Tibial nerve (tissue), 4 donors: ENCODE results near the gene FLCN. TPM values are rescaled to one million over a fixed set of nuclear protein-coding genes. Genes with fewer than 3 reads are reported as not detected.

ENCODE experiments used
- DNase-seq, 2 donors: peaks; one replicate each; pipeline ENCODE4 v3.0.0-alpha.2; 2019; ENCODE audit warnings: low spot score in 2 of 2
- H3K27ac ChIP-seq, 4 donors: fragments of 200-600 bp; sonication (generic) in 3 of 4; one replicate each; pipeline ENCODE4 v1.5.1; 2017 to 2019; ENCODE audit warnings: mild to moderate bottlenecking in 1 of 4
- H3K27me3 ChIP-seq, 2 donors: fragments of 200-600 bp; sonication (generic) in 1 of 2; one replicate each; pipeline versions ENCODE4 v1.5.1 to v1.6.0; 2017 to 2019
- H3K36me3 ChIP-seq, 3 donors: fragments of 200-600 bp; sonication (generic); one replicate each; pipeline ENCODE4 v1.5.1; 2018 to 2019
- H3K4me1 ChIP-seq, 4 donors: fragments of 200-600 bp; sonication (generic) in 3 of 4; one replicate each; pipeline ENCODE4 v1.5.1; 2017 to 2019
- H3K4me3 ChIP-seq, 4 donors: fragments of 200-600 bp; sonication (generic) in 3 of 4; one replicate each; pipeline ENCODE4 v1.5.1; 2017 to 2019; ENCODE audit warnings: mild to moderate bottlenecking in 1 of 4, moderate library complexity in 1 of 4
- H3K9me3 ChIP-seq, 4 donors: fragments of 200-600 bp; sonication (generic) in 3 of 4; one replicate each; pipeline ENCODE4 v1.5.1; 2017 to 2019
- CTCF ChIP-seq, 5 experiments: fragments of 200-600 bp in 3 of 5; fragments of 450-650 bp in 2 of 5; sonication (generic) in 3 of 5; IDR thresholded peaks; one replicate each; pipeline ENCODE4 v1.5.1; 2016 to 2019; ENCODE audit warnings: antibody characterized with exemption in 5 of 5, mild to moderate bottlenecking in 3 of 5, moderate library complexity in 2 of 5
- EP300 ChIP-seq, 2 donors: sonication (generic); formaldehyde crosslinking; IDR thresholded peaks; one replicate each; pipeline ENCODE4 v1.6.1; 2017; ENCODE audit warnings: antibody characterized with exemption in 2 of 2, mild to moderate bottlenecking in 1 of 2
- POLR2A ChIP-seq, 2 donors: fragments of 450-650 bp; IDR thresholded peaks; one replicate each; pipeline ENCODE4 v1.6.1; 2017; ENCODE audit warnings: antibody characterized with exemption in 2 of 2, mild to moderate bottlenecking in 2 of 2, moderate library complexity in 2 of 2
- WGBS, 2 donors: methylation state at CpG; one replicate each; pipeline ENCODE4 v1.1.5; 2018; 5-methylcytosine and 5-hydroxymethylcytosine counted together
- total RNA-seq, 4 donors: library from RNA; depleted of rRNA; stranded (reverse); fragments of >200 nt; gene quantifications; one replicate each; pipeline ENCODE4 v1.1.0, GENCODE V29; 2016

FLCN gene
- total RNA-seq, 4 donors from 2014 or later: 71.5 to 85.9 (median 76.6) TPM

DNA sequence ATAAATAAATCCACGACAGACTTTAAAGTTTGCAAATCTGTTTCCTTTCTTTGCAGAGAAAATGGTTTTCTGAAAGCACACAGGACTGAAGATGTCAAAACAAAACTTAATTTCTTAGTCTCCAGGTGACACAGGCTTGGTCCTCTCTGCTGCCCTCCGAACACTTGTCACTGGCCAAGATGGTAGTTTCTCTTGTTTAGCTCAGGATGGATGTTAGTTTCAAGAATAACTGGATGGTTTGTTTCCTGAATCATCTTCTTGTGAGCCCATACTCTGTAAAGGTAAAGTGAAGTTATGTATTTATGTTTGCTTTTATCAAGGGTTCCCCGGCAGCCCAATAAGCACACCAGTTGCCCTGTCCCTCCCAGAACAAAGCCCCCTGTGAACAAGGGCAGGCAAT lies 9.9 kb upstream of the FLCN start:
- Histone ChIP-seq H3K27ac (no peak overlapping the region), H3K36me3 (peaks cover 4 to 69% (median 14%) of the 10 kb centered on the region in 3 donors), H3K4me1 (no peaks in the 10 kb centered on the region), H3K9me3 (no peaks in the 10 kb centered on the region), H3K27me3 (no peaks in the 10 kb centered on the region), H3K4me3 (no peak overlapping the region)
- TF ChIP-seq CTCF (IDR thresholded peaks at IDR 0.05): no peak
- no peak for TF ChIP-seq POLR2A (IDR thresholded peaks at IDR 0.05)
- no peak for TF ChIP-seq EP300 (IDR thresholded peaks at IDR 0.05)
- 88 to 89% methylated on average over 3 of the region's 3 CpGs for WGBS, 2 donors
- DNase-seq: no peak

DNA sequence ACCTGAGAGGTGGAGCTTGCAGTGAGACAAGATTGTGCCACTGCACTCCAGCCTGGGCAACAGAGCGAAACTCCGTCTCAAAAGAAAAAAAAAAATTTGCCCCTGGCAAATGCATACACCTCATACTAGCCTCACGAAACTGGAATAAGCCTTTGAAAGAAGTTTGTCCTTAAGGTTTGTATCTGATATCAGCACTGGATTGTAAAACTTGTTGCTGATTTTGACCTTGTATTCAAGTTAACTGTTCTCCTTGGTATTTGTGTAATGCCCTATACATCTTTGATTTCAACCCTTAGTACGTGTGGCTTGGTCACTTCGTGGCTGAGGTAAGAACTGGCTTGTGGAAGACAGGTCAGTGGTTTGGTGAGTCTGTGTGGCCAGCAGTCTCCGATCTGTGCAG lies 6.2 kb upstream of the FLCN start:
- H3K27me3 ChIP-seq: no peaks in the 10 kb centered on the region
- no peak for DNase-seq
- WGBS, 2 donors: 84 to 93% methylated on average over 6 of the region's 6 CpGs
- no peak overlapping the region for H3K27ac ChIP-seq
- TF ChIP-seq CTCF (IDR thresholded peaks at IDR 0.05) (no peak), EP300 (IDR thresholded peaks at IDR 0.05) (no peak), POLR2A (IDR thresholded peaks at IDR 0.05) (no peak)
- peaks cover 0 to 31% (median 10%) of the 10 kb centered on the region in 3 donors for H3K36me3 ChIP-seq
- H3K9me3 ChIP-seq: no peaks in the 10 kb centered on the region
- H3K4me1 ChIP-seq: peaks cover 0 to 2% (median 0%) of the 10 kb centered on the region in 4 donors
- no peak overlapping the region for H3K4me3 ChIP-seq

DNA sequence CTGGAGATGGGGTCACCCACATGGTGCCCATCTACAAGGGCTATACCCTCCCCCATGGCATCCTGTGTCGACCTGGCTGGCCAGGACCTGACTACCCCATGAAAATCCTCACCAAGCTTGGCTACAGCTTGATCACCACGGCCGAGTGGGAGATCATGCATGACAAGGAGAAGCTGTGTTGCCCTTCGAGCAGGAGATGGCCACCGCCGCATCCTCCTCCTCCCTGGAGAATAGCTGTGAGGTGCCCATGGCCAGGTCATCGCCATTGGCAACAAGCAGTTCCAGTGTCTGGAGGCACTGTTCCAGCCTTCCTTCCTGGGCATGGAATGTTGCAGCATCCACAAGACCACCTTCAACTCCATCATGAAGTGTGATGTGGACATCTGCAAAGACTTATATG lies 5.3 kb upstream of the FLCN start:
- no peak for DNase-seq
- no peak overlapping the region for H3K27ac ChIP-seq
- H3K4me3 ChIP-seq: no peak overlapping the region
- no peaks in the 10 kb centered on the region for H3K27me3 ChIP-seq
- peaks cover 0 to 6% (median 0%) of the 10 kb centered on the region in 4 donors for H3K4me1 ChIP-seq
- peaks cover 0 to 22% (median 4%) of the 10 kb centered on the region in 3 donors for H3K36me3 ChIP-seq
- WGBS, 2 donors: 90 to 94% methylated on average over 7 of the region's 7 CpGs
- no peaks in the 10 kb centered on the region for H3K9me3 ChIP-seq
- no peak for TF ChIP-seq EP300 (IDR thresholded peaks at IDR 0.05)
- TF ChIP-seq POLR2A (IDR thresholded peaks at IDR 0.05): no peak
- no peak for TF ChIP-seq CTCF (IDR thresholded peaks at IDR 0.05)

GRCh38 chr17:17241656-17242055 lies 4.7 kb upstream of the FLCN start:
- no peak overlapping the region for H3K27ac ChIP-seq
- no peak for DNase-seq
- H3K27me3 ChIP-seq: no peaks in the 10 kb centered on the region
- no peak overlapping the region for H3K4me3 ChIP-seq
- WGBS, 2 donors: 80 to 85% methylated on average over 10 of the region's 10 CpGs
- no peak for TF ChIP-seq EP300 (IDR thresholded peaks at IDR 0.05)
- TF ChIP-seq CTCF (IDR thresholded peaks at IDR 0.05): no peak
- no peak for TF ChIP-seq POLR2A (IDR thresholded peaks at IDR 0.05)
- H3K9me3 ChIP-seq: no peaks in the 10 kb centered on the region
- peaks cover 0 to 16% (median 0%) of the 10 kb centered on the region in 3 donors for H3K36me3 ChIP-seq
- peaks cover 0 to 6% (median 0%) of the 10 kb centered on the region in 4 donors for H3K4me1 ChIP-seq

DNA sequence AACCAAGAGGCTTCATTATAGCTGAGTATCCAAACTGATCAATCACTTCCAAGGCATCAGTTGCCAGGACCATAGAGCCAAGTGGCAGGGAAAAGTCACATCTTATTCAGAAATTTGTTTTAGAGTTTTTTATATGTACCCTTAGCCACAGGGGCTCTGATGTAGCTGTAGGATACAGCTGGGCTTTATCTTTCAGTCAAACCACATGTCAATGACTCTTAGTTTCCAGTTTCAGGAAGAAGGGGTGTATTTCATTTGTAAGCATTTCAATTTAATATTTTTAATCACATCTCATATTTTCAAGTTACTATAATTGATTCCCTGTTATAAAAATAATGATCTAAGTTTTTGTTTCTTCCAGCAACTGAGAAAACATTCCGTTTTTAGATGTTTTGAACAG lies 2.9 kb upstream of the FLCN start:
- Histone ChIP-seq H3K9me3 (no peaks in the 10 kb centered on the region), H3K27me3 (no peaks in the 10 kb centered on the region), H3K4me3 (no peak overlapping the region), H3K36me3 (no peaks in the 10 kb centered on the region), H3K27ac (no peak overlapping the region), H3K4me1 (peaks cover 0 to 21% (median 10%) of the 10 kb centered on the region in 4 donors)
- no peak for TF ChIP-seq CTCF (IDR thresholded peaks at IDR 0.05)
- no peak for TF ChIP-seq EP300 (IDR thresholded peaks at IDR 0.05)
- TF ChIP-seq POLR2A (IDR thresholded peaks at IDR 0.05): no peak
- DNase-seq: no peak
- WGBS, 2 donors: 51 to 57% methylated on average over 1 of the region's 1 CpG
